Lower leg skin (tissue), 4 donors: ENCODE measurements around the gene RPA1. TPM values are rescaled to one million over a fixed set of nuclear protein-coding genes. Genes with fewer than 3 reads are reported as not detected.

Experiments used
- DNase-seq, 2 donors: peaks; one replicate each; pipeline ENCODE4 v3.0.0-alpha.2; 2019; ENCODE audit warnings: low spot score in 2 of 2
- H3K4me3 ChIP-seq: fragments of 200-600 bp; sonication (generic); 2 replicates; pipeline ENCODE4 v1.5.1; 2017; ENCODE audit warnings: mild to moderate bottlenecking, low read depth; ENCODE audit not compliant: poor library complexity, severe bottlenecking
- CTCF ChIP-seq, 3 donors: fragments of 450-650 bp; IDR thresholded peaks; one replicate each; pipeline ENCODE4 v1.5.1; 2016; ENCODE audit warnings: antibody characterized with exemption in 3 of 3, mild to moderate bottlenecking in 3 of 3, moderate library complexity in 2 of 3
- POLR2A ChIP-seq, 2 donors: fragments of 450-650 bp; IDR thresholded peaks; one replicate each; pipeline ENCODE4 v1.6.1; 2016 to 2017; ENCODE audit warnings: antibody characterized with exemption in 2 of 2, mild to moderate bottlenecking in 1 of 2, moderate library complexity in 1 of 2
- WGBS, 2 donors: methylation state at CpG; one replicate each; pipeline ENCODE4 v1.1.5; 2018; 5-methylcytosine and 5-hydroxymethylcytosine counted together
- intact Hi-C: fragments of 100-400 bp; cut with DNase I; formaldehyde crosslinking; loops from one replicate; pipeline ENCODE4 v1.15.0; 2023; ENCODE audit warnings: low total_unique reads
- total RNA-seq, 4 donors: library from RNA; depleted of rRNA; stranded (reverse); fragments of >200 nt; gene quantifications; one replicate each; pipeline ENCODE4 v1.1.0, GENCODE V29; 2016

Gene RPA1
- total RNA-seq, 4 donors from 2014 or later = 21.0 to 31.5 (median 26.9) TPM

GRCh38 chr17:1861391-1862010, 31.7 kb downstream of the RPA1 start:
- no peak overlapping the region for H3K4me3 ChIP-seq
- DNase-seq = no peak
- TF ChIP-seq POLR2A (IDR thresholded peaks at IDR 0.05) (no peak), CTCF (IDR thresholded peaks at IDR 0.05) (no peak)
- intact Hi-C loops = no loop called here
- 88 to 94% methylated on average over 16 of the region's 16 CpGs for WGBS, 2 donors

- TF ChIP-seq POLR2A (IDR thresholded peaks at IDR 0.05) (no peak), CTCF (IDR thresholded peaks at IDR 0.05) (no peak)
- no peak overlapping the region for H3K4me3 ChIP-seq
- intact Hi-C loops = no loop called here
- DNase-seq = peak in 1 of 2 donors; percentile 43
- 59 to 64% methylated on average over 16 to 17 of the region's 17 CpGs for WGBS, 2 donors
Observed at GRCh38 chr17:1865252-1866037, 35.6 kb downstream of the RPA1 start.

GRCh38 chr17:1867307-1867706, 37.5 kb downstream of the RPA1 start:
- DNase-seq = peak in 1 of 2 donors; percentile 50
- WGBS, 2 donors = 91 to 93% methylated on average over 3 of the region's 3 CpGs
- TF ChIP-seq POLR2A (IDR thresholded peaks at IDR 0.05) = no peak
- no peak for TF ChIP-seq CTCF (IDR thresholded peaks at IDR 0.05)
- intact Hi-C loops = no loop called here
- no peak overlapping the region for H3K4me3 ChIP-seq

GRCh38 chr17:1868090-1868489, 38.3 kb downstream of the RPA1 start:
- no peak overlapping the region for H3K4me3 ChIP-seq
- TF ChIP-seq CTCF (IDR thresholded peaks at IDR 0.05) (no peak), POLR2A (IDR thresholded peaks at IDR 0.05) (no peak)
- intact Hi-C loops = no loop called here
- no peak for DNase-seq
- WGBS, 2 donors = 87 to 94% methylated on average over 8 of the region's 8 CpGs

GRCh38 chr17:1870592-1870991, 40.8 kb downstream of the RPA1 start:
- intact Hi-C loops = loop anchor here (10.0 kb wide), 1 partner anchor 146 kb away; the partner anchor contains the start of gene WDR81
- H3K4me3 ChIP-seq = no peak overlapping the region
- no peak for TF ChIP-seq CTCF (IDR thresholded peaks at IDR 0.05)
- no peak for TF ChIP-seq POLR2A (IDR thresholded peaks at IDR 0.05)
- no peak for DNase-seq
- 78 to 84% methylated on average over 3 of the region's 3 CpGs for WGBS, 2 donors
